IMR-90 (cell line): ENCODE measurements around the gene PARL.

Source experiments
- CEBPB ChIP-seq: IDR thresholded peaks from 2 replicates; pipeline ENCODE4 v1.6.1; 2012; ENCODE audit warnings: low read depth, low read length, improper control_type of control experiment
- CTCF ChIP-seq: conservative IDR thresholded peaks from 2 replicates; pipeline ENCODE4 v1.5.1; 2012; ENCODE audit warnings: mild to moderate bottlenecking, low read depth, low read length, improper control_type of control experiment
- MAFK ChIP-seq: IDR thresholded peaks from 2 replicates; pipeline ENCODE4 v1.6.1; 2012; ENCODE audit warnings: low read depth, low read length, improper control_type of control experiment
- MXI1 ChIP-seq: IDR thresholded peaks from 2 replicates; pipeline ENCODE4 v1.6.1; 2012; ENCODE audit warnings: low read depth, mild to moderate bottlenecking, low read length, moderate library complexity, borderline replicate concordance
- NFE2L2 ChIP-seq: fragments of 150-350 bp; IDR thresholded peaks from 2 replicates; pipeline ENCODE4 v1.6.1; 2016; ENCODE audit warnings: low read depth, mild to moderate bottlenecking, low read length
- POLR2A ChIP-seq: IDR thresholded peaks from 2 replicates; pipeline ENCODE4 v1.6.1; 2012; ENCODE audit warnings: mild to moderate bottlenecking, low read depth, low read length
- RAD21 ChIP-seq: IDR thresholded peaks from 2 replicates; pipeline ENCODE4 v1.6.1; 2012; ENCODE audit warnings: low read length, improper control_type of control experiment
- RFX5 ChIP-seq: IDR thresholded peaks from 2 replicates; pipeline ENCODE4 v1.8.0; 2012; ENCODE audit warnings: low read depth, mild to moderate bottlenecking, low read length, moderate library complexity
- SMC3 ChIP-seq: fragments of 150-350 bp; IDR thresholded peaks from 2 replicates; pipeline ENCODE4 v1.6.1; 2016; ENCODE audit warnings: low read depth, mild to moderate bottlenecking, antibody characterized with exemption, low read length, moderate library complexity

GRCh38 chr3:183815951-183816475, 68.7 kb downstream of the PARL start:
- no peak for TF ChIP-seq CTCF
- TF ChIP-seq CEBPB, result no peak
- TF ChIP-seq NFE2L2, result no peak
- TF ChIP-seq POLR2A, result no peak
- no peak for TF ChIP-seq RFX5
- TF ChIP-seq RAD21, result no peak
- TF ChIP-seq MXI1, result no peak
- TF ChIP-seq MAFK, result no peak
- no peak for TF ChIP-seq SMC3
